NB4 (cell line): ENCODE results near the gene SDSL.

ENCODE experiments used
- CTCF ChIP-seq: IDR thresholded peaks from one replicate; pipeline ENCODE4 v1.5.1; 2012; ENCODE audit warnings: low read depth, low read length
- MAX ChIP-seq: IDR thresholded peaks from 2 replicates; pipeline ENCODE4 v1.6.1; 2011; ENCODE audit warnings: low read depth, low read length
- MYC ChIP-seq: IDR thresholded peaks from 2 replicates; pipeline ENCODE4 v1.6.1; 2011; ENCODE audit warnings: low read depth, low read length

DNA sequence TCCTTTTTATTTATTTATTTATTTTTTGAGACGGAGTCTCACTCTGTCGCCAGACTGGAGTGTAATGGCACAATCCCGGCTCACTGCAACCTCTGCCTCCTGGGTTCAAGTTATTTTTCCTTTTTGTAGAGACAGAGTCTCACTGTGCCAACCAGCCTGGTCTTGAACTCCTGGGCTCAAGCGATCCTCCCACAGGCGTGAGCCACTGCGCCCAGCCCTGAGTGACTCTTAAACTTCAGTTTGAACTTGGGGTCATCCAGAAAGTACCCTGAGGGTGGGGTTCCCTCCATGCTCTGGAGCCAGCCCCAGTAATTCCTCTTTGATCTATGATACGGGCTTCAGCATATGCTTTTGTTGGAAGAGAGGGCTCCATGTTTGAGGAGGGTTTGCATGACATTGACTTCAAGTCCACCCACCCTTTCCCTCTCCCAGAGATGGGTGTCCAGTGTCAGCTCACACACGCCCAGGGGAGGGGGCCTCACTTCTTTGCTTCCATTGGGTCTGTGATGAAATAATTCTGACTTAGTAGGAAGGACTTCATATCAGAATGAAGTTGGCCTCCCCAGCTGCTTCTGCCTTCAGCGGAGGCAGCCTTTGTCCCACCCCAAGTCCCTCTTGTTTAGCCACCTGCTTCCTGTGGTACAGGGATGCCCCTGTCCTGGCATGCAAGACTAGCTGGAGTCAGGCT lies 30.4 kb upstream of the SDSL start:
- no peak for TF ChIP-seq CTCF
- no peak for TF ChIP-seq MAX
- TF ChIP-seq MYC: no peak
